AG10803 (cell line): ENCODE measurements around the gene FGD5.

Source experiments
- DNase-seq: peaks from one replicate; pipeline ENCODE4 v3.0.0; 2010; ENCODE audit warnings: low read depth
- H3K4me3 ChIP-seq: 2 replicates; pipeline ENCODE4 v1.5.1; 2011; ENCODE audit warnings: mild to moderate bottlenecking, low read length, control low read depth
- TF ChIP-seq, protein P1 (sequence below): conservative IDR thresholded peaks from 2 replicates; pipeline ENCODE4 v1.5.1; 2011; ENCODE audit warnings: mild to moderate bottlenecking, low read length, control low read depth, inconsistent platforms

The FGD5 gene

DNA sequence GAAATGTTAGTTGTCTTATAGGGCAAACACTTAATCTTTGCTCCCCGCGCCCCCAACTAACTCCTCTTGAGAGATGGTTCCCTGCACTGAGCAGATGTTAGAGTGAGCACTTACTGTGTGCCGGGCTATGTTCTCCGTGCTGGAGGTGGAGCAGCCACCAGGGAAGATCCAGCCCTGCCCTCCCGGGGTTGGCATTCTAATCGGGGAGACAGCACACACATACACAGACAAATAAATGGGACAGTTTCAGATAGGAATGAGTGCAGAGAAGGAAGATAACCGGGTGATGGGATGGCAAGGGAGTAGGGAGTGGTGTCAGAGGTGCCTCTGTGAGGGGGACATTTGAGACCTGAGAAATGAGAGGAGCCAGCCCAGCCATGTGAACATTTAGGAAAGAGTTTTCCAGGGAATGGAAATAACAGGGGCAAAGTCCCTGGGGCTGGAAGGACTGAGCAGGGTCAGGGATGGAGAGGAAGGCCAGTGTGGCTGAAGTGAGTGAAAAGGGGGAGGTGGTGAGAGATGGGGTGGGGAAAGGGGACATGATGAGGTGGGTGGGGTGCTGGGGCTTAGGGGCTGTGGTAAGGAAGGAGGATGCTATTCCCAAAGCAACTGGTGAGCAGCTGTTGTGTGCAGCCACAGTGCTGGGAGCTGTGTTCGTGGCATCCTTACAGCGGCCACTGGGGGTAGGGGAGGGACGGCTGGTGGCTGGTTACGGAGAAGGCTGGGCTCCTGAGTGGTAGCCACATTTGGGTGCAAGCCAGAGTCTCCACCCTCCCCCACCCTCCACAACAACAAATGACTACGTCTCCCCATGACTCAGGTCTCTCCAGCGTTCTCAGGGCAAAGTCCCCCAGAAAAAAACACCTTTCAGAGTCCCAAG is 15.4 kb upstream of the FGD5 start:
- TF ChIP-seq, protein P1, sequence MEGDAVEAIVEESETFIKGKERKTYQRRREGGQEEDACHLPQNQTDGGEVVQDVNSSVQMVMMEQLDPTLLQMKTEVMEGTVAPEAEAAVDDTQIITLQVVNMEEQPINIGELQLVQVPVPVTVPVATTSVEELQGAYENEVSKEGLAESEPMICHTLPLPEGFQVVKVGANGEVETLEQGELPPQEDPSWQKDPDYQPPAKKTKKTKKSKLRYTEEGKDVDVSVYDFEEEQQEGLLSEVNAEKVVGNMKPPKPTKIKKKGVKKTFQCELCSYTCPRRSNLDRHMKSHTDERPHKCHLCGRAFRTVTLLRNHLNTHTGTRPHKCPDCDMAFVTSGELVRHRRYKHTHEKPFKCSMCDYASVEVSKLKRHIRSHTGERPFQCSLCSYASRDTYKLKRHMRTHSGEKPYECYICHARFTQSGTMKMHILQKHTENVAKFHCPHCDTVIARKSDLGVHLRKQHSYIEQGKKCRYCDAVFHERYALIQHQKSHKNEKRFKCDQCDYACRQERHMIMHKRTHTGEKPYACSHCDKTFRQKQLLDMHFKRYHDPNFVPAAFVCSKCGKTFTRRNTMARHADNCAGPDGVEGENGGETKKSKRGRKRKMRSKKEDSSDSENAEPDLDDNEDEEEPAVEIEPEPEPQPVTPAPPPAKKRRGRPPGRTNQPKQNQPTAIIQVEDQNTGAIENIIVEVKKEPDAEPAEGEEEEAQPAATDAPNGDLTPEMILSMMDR = no peak
- H3K4me3 ChIP-seq = no peak overlapping the region
- DNase-seq = peak; percentile 14

DNA sequence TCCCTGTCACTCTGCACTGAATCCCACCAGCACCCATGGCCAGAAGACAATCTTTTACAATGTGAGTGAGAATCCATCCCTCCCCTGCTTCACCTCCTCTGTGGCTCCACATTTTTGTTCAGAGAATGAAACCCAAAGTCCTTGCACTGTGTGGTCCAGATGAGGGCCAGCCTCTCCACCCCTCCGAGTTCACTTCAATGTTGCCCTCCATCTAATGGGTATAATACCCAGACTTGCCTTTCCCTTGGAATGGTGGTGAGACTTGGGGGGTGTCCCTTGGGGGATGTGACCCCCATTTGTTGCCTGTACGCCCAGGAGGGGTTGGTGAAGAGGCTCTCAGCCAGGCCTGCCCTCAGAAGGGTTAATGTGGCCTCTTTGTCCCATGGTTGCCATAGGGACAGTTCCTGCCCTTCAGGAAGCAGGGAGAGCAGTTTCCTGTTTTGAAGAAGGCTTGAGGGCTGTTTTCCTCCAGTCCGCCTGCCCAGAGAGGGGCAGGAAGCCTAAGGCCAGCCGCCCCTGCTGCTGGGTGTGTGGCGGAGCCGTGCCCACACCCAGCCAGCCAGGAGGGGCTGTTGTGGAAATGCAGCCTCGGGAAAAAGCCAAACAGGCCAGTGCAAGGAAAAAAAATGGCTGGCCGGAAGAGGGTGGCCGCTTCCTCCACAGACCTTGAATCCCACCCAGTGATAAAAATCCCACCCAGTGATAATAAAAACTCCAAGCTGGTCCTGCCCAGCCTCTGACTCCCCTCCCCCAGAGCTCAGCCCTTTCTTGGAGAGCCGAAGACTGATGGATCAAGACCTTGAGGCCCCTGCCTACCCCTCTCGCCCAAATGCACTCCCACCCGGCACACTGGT is 14.6 kb upstream of the FGD5 start:
- no peak for DNase-seq
- H3K4me3 ChIP-seq = no peak overlapping the region
- TF ChIP-seq, protein P1 = no peak

DNA sequence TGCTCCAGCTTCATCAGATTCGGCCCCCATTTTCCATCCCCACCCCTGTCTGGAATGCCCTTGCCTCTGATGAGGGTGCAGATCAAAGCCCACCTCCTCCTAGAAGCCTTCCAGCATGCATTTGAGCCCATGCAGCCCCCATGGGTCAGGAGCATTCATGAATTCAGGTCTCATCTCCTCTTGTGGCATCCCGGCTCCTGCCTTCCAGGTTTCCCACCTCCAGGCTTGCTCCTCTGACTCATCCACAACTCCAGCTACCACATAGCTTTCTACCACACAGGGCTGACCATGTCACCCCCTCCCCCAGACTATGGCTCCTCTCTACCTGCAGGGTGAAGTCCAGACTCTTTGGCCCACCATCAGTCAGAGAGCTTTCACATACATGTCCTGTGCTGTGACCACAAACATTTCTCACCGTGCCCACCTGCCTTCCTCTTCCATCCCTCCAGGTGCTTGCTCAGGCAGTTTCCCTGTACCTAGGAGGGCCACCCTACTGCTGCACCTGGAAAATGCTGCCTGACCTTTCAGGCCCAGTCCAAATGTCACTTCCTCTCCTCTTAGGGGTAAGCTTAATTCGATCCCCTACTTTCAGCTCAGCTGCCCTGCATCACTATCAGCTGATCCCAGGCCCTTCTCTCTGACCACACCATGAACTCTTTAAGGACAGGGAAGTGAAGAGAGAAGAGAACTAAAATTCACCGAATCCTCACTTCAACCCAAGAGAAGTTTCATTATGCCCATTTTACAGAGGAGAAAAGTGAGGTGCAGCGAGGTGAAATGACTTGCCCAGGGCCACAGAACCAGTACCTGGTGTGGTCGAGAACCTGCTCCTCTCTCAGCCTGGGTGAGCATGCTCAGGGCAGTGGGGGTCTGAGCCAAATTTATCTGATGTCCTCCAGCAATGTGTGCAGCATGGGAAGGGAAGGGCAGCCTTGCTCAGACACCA is 13.7 kb upstream of the FGD5 start:
- no peak for DNase-seq
- TF ChIP-seq, protein P1 = no peak
- H3K4me3 ChIP-seq = no peak overlapping the region

DNA sequence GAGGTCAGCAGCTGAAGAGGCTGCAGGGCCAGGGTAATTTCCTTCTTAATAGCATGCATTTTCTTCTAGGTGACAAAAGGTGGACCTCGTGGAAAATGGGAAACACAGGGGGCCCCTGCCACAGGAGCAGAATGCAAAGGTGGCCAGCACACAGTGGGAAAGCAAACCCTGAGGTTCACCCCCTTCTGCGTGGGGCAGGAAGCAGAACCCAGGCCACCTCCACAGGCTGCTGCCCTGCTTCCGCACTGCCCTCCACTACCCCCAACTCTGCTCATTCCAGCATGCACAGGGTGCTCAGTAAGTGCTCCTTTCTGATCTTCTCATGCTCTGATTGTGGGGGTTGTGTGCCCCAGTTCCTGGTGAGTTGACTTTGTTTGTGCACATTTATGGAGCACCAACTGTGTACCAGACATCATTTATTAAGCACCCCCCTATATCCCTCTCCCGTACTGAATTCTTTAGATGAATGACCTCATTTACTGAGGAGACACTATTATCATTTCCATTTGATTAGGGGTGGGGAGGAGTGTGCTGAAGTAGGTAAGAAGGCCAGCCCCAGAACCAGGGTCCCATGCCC is 12.7 kb upstream of the FGD5 start:
- no peak overlapping the region for H3K4me3 ChIP-seq
- no peak for DNase-seq
- TF ChIP-seq, protein P1 = no peak

DNA sequence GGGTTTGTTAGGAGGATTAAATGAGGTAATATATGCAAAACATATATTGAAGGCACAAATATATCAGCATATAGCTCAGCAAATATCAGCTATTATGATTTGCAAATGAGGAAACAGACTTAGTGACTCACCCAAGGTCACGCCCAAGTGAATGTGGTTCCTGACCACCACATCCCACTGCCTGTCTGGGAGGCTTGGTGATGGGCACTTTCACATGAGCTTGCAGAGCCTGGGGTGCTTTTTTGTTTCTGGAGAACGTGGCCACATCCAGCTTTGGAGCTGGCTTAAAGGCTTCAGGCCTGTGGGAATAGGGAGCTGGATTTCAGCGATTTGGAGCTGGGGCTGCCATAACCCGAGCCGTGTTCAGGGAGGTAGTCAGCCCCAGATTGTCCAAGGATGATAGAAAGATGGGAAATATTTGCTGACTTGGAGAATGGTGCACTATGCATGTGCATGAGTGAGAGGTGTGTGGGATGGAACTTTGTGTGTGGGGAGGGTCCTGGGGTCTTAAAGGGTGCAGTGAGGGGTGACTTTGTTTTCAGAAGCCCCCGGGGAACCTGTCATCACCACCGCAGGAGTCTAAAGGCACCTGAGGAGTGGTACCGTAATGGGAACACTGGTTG is 12.0 kb upstream of the FGD5 start:
- TF ChIP-seq, protein P1 = no peak
- no peak for DNase-seq
- H3K4me3 ChIP-seq = no peak overlapping the region

DNA sequence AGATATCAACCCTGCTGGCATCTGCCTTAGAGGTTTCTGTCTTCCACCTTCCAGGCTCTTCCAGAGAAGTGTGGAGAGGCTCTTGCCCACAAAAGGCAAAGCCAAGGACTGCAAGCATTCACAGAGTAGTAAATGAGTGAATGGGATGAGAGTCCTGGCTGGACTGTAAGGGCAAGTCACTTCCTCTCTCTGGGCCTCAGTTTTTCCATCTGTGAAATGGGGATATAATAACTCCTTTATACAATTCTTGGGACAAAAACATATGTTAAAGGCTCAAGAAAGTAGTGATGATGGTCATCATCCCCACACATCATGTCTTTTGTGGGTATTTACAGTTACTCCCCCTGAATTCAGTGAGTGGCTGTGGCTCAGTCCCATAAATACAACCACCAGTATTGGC is 10.7 kb upstream of the FGD5 start:
- DNase-seq = no peak
- TF ChIP-seq, protein P1 = no peak
- H3K4me3 ChIP-seq = no peak overlapping the region
